WTC11 (cell line): ENCODE measurements around the gene ADAT3.

Experiments used
- ATF2 ChIP-seq: sonication (generic); formaldehyde crosslinking; IDR thresholded peaks from 2 replicates; pipeline ENCODE4 v1.8.1; 2022; ENCODE audit warnings: low read depth, missing genetic modification reagents, borderline replicate concordance
- NFYB ChIP-seq: sonication (generic); formaldehyde crosslinking; conservative IDR thresholded peaks from 2 replicates; pipeline ENCODE4 v1.8.0; 2022; ENCODE audit warnings: low read depth, missing genetic modification reagents

GRCh38 chr19:1943661-1944087 lies 38.5 kb downstream of the ADAT3 start:
- no peak for TF ChIP-seq ATF2
- TF ChIP-seq NFYB: no peak
